GM12865 (cell line): Measurements from ENCODE around the gene CRHR1.

ENCODE experiments used
- DNase-seq: peaks from one replicate; pipeline ENCODE4 v3.0.0; 2010; ENCODE audit warnings: low read depth
- H3K4me3 ChIP-seq: 2 replicates; pipeline ENCODE4 v1.5.1; 2011; ENCODE audit warnings: mild to moderate bottlenecking, low read depth, low read length, control low read depth
- TF ChIP-seq, protein P1 (sequence below): IDR thresholded peaks from 2 replicates; pipeline ENCODE4 v1.5.1; 2011; ENCODE audit warnings: low read length, control low read depth, low read depth, inconsistent platforms; ENCODE audit not compliant: insufficient read depth; ENCODE audit errors: missing control alignments

CRHR1 gene

DNA sequence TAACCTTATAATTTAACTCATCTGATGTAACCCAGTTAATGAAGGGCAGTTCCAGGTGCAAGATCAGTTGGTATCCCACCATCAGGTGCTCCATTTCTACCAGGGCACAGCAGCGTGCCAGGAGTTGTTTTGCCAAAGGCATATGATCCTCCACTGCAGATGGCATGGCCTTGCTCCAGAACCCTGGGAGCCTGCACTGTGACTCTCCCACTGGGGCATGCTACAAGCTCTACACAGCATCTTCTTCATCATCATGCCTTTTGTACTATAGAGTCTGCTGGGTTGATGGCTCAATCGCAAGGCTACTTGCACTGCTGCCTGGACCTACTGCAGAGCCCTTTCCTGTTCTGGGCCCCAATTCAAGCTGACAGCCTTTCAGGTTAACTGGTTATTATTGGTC lies 98.9 kb downstream of the CRHR1 start:
- no peak overlapping the region for H3K4me3 ChIP-seq
- TF ChIP-seq, protein P1, sequence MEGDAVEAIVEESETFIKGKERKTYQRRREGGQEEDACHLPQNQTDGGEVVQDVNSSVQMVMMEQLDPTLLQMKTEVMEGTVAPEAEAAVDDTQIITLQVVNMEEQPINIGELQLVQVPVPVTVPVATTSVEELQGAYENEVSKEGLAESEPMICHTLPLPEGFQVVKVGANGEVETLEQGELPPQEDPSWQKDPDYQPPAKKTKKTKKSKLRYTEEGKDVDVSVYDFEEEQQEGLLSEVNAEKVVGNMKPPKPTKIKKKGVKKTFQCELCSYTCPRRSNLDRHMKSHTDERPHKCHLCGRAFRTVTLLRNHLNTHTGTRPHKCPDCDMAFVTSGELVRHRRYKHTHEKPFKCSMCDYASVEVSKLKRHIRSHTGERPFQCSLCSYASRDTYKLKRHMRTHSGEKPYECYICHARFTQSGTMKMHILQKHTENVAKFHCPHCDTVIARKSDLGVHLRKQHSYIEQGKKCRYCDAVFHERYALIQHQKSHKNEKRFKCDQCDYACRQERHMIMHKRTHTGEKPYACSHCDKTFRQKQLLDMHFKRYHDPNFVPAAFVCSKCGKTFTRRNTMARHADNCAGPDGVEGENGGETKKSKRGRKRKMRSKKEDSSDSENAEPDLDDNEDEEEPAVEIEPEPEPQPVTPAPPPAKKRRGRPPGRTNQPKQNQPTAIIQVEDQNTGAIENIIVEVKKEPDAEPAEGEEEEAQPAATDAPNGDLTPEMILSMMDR, result no peak
- DNase-seq, result no peak
